Measurements from ENCODE around the gene CPB2.

DNA sequence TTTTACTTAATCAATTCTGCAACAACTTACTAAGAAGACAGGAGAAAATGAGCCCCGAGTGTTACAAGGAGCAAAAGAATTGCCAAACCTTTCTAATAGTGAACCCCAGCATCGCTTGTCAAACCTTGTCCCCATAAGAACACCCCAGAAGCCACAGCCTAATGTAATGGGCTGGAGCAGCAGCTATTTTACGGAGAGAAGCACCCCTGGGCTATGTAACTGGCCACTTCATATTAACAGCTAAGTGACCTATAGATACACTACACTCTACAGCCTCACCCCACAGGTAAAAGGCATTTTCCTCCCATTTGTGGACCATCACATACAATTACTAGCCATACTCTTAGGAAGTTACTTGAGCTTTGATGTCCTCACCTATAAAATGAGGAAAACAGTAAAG is 27.3 kb upstream of the CPB2 start:
- TF ChIP-seq, protein P1, sequence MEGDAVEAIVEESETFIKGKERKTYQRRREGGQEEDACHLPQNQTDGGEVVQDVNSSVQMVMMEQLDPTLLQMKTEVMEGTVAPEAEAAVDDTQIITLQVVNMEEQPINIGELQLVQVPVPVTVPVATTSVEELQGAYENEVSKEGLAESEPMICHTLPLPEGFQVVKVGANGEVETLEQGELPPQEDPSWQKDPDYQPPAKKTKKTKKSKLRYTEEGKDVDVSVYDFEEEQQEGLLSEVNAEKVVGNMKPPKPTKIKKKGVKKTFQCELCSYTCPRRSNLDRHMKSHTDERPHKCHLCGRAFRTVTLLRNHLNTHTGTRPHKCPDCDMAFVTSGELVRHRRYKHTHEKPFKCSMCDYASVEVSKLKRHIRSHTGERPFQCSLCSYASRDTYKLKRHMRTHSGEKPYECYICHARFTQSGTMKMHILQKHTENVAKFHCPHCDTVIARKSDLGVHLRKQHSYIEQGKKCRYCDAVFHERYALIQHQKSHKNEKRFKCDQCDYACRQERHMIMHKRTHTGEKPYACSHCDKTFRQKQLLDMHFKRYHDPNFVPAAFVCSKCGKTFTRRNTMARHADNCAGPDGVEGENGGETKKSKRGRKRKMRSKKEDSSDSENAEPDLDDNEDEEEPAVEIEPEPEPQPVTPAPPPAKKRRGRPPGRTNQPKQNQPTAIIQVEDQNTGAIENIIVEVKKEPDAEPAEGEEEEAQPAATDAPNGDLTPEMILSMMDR (conservative IDR thresholded peaks at IDR 0.05; ENCODE audit: low read length): no peak
- TF ChIP-seq EZH2phosphoT487 (IDR thresholded peaks at IDR 0.05; ENCODE audit: borderline replicate concordance): no peak

Measured in Loucy (cell line).